GM21619 (cell line): ENCODE data around the gene STK38.

Experiments
- ATAC-seq: cut with Tn5 transposase; IDR thresholded peaks from one replicate; pipeline ENCODE4 v1.9.1; 2021; ENCODE audit not compliant: unreplicated experiment

The STK38 gene

DNA sequence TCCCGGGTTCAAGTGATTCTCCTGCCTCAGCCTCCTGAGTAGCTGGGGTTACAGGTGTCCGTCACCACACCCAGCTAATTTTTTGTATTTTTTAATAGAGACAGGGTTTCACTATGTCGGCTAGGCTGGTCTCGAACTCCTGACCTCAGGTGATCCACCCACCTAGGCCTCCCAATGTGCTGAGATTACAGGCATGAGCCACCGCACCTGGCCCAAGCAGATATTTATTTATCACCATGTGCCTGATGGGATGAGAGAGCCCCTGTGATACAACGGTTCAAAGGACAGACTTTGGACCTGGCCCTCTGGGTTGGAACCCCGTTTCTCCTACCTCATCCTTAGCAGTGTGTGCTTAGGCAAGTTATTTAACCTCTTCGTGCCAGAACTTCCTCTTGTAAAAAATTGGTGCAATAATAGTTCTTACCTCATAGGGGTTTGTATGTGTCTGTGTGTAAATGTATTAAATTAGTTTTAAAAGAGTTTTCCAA lies 19.2 kb upstream of the STK38 start:
- no peak for ATAC-seq

GRCh38 chr6:36563928-36564284 lies 16.6 kb upstream of the STK38 start:
- no peak for ATAC-seq

- no peak for ATAC-seq
These were observed 16.1 kb upstream of the STK38 start for GRCh38 chr6:36563237-36563927.

DNA sequence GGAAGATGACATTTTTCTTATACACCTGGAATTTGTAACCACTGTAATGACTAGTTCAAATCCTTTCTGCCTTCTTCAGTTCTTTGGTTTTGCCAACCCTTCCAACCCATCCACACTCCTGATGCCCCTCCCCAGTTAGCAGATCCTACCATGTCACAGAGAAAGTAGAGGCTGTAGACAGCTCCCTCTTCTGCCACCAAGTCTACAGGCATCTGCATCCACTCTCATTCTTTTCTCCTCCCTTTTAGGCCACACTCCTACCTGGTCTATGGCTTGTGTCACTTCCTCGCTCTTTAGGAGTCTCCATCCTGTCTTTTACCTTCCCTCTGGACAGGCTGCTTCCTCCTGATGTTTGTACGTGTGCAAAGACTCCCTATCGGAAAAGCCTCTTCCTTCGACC lies 13.5 kb upstream of the STK38 start:
- no peak for ATAC-seq

DNA sequence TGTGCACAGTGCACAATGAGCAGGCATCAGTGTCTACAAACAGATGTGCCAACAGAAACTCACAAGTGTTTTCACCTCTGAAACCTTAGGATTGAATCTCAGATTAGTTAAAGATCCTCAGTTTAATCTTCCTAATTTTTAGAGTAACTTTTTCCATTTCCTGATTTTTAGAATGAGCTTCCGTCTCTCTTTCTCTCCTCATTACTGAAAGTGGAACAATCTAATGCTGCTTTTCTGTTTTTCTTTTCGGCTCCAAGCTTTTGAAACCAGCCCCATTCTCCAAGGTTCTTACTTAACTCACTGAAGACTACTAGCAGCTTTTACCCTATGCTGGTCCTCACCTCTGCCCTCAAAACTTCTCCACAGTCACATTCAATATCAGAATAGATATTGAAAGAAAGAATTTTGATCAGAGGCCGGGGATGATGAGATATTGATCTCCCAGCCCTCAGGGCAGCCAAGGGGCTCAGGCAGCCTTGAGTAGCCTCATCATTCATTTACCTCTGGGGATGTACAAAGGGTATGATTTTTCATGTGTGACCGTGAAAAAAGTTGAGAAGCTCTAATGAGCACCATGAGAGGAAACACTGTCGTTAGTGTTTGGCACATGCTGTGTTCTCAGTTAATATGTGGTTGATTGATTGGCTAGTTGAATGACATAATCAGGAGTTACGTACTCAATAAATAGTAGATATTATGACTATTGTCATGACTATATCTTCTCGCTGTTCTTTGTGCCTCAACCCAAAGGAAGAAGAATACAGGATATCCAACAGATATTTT lies 11.9 kb upstream of the STK38 start:
- no peak for ATAC-seq

GRCh38 chr6:36556281-36556680 lies 9.0 kb upstream of the STK38 start:
- no peak for ATAC-seq

DNA sequence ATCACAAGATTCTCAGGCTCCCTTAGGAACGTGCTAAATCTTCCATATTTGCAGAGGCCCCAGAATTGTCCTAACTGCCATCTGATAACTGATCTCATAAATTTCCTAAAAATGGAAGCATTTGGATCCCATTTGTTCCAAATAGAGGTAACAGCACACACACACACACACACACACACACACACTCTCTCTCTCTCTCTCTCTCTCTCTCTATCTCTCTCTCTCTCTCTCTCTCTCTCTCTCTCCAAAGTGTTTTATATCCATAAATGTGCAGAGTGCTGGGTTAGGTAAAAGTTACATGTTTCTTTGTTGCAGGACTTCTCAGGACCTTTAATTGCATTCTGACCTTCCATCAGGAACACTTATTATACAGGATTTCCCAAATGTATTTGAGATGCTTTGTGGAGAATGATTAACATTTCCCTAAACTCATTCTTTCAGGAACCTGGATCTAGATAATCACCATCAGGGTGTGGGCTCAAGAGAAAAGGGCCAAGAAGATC lies 8.5 kb upstream of the STK38 start:
- ATAC-seq = no peak

DNA sequence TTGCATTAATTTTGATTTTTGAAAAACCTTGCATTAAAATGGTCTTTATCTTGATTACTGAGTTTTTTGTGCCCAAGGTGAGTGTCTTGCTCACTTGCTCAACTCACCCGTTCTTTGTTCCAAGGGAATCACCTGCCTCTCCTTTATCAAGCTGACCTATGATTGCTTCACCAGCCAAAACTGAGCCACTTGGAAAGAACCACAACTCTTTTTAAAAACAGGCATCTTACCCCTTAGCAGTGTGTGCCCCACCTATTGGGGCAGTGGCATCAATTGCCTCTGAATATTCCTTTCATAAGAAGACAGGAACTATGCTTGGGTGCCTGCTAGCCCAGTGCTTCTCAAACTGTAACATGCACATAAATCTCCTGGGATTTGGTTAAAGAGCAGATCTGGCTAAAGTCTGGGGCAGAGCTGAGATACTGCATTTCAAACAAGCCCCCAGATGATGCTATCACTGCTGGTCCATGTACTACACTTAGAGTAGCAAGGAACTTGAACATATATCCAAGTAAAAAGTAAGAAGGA lies 3.3 kb upstream of the STK38 start:
- no peak for ATAC-seq

DNA sequence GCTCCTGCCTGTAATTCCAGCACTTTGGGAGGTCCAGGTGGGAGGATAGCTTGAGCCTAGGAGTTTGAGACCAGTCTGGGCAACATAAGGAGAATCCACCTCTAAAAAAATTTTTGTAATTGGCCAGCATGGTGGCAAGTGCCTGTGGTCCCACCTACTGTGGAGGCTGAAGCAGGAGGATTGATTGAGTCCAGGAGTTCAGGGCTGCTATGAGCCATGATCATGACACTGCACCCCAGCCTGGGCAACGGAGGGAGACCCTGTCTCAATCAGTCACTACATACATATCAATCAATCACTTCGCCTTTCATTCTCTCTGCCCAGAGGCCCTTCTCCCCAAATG lies 1.1 kb upstream of the STK38 start:
- no peak for ATAC-seq

GRCh38 chr6:36547646-36548400 lies 544 bp upstream of the STK38 start:
- no peak for ATAC-seq

GRCh38 chr6:36546308-36546919 lies 865 bp downstream of the STK38 start:
- no peak for ATAC-seq

- ATAC-seq = no peak
These were observed 1.4 kb downstream of the STK38 start for GRCh38 chr6:36545767-36546307.

GRCh38 chr6:36544228-36544627 lies 3.1 kb downstream of the STK38 start:
- ATAC-seq = no peak

- ATAC-seq = no peak
These were observed 5.2 kb downstream of the STK38 start for GRCh38 chr6:36542041-36542440.

- ATAC-seq = no peak
These were observed 7.3 kb downstream of the STK38 start for GRCh38 chr6:36539814-36540568.

- ATAC-seq = no peak
These were observed 10.3 kb downstream of the STK38 start for GRCh38 chr6:36536873-36537547.

DNA sequence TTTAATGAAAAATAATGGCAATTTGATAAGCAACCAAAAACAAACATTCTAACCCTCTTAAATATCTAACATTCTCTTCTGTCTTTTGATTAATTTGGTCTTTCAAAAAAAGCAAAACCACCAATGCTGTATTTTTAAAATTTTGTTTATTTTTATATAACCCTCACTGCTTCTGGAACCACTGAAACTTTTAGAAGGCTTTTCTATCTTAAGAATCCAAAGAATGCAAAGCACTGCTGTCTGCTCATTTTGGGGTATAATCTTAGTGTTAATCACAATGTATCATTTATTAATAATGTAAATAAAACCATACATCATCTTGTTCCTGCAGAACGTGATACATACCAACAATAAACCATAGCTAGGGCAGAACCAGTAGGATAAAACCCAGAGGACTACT lies 14.0 kb downstream of the STK38 start:
- no peak for ATAC-seq

DNA sequence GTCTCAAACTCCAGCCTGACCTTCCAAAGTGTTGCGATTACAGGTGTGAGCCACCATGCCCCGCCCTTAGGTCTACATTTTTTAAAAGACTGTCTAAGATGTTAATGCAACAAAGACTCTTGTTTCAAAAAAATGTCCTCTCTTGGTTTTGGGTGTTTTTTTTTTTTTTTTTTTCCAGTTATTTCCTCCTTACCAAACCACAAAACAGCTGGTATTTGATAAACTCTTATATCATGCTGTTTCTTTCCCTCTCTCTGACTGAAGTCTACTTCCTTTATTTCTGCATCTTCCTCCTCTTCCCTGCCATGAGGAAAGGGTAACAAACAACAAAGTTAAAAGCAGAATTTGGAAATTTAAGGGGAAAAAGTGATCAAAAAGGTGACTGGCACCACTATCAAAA lies 21.2 kb downstream of the STK38 start:
- no peak for ATAC-seq

DNA sequence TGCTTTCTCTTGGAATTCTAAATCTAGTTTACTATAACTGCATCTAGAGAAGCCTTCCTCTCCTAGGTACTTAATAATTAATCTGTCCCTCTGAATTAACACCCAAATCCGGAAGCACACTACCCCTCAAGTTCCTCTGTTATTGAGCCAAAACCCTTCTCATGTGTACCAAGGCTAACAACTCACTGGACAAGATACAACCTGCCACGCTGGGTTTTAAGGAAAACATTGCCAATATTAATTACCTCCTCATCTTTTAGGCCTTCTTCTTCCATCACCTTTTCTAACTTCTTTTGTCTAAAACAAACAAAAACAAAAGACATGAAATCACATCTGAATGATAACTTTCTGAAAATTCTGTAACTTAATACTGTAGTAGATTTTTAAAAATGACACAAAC lies 21.9 kb downstream of the STK38 start:
- ATAC-seq = no peak

GRCh38 chr6:36524871-36525270 lies 22.4 kb downstream of the STK38 start:
- no peak for ATAC-seq
